ENCODE data around the gene ADAM12. TPM values are rescaled to one million over a fixed set of nuclear protein-coding genes. Genes with fewer than 3 reads are reported as not detected.

The ADAM12 gene
- polyA plus RNA-seq, 1 of the 3 experiments (the other 2 are of a cell fraction): 25.0 TPM

DNA sequence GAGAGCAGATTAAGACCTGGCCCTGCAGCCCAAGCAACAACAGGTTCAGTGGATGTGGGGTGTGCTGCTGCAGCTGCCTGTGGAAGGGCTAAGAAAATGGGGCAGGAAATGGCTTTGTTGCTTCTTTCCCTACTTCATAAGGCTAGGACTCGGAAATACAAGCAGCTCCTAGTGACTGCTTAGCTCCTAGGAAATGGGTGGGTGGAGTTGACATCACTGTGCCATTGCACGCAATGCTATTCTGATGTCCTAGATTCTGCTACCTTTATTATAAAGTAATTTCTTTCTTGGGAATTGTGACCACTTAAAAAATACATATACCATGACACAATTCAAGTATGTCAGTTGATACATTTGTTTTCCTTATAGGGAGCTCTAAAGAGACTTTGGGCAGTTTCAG, 336.1 kb downstream of the ADAM12 start:
- 91% methylated on average over 2 of the region's 2 CpGs for WGBS (ENCODE audit: low lambda C conversion rate)
- Histone ChIP-seq H3K4me3 (ENCODE audit: low read depth in 2 of 2, low read length in 1 of 2) (no peak overlapping the region), H3K36me3 (replicated peaks in 1 of 2; ENCODE audit: control insufficient read depth in 1 of 2, insufficient read depth in 2 of 2, low read length in 1 of 2) (no peaks in the 10 kb centered on the region), H3K27me3 (ENCODE audit: insufficient read depth) (no peaks in the 10 kb centered on the region), H2AFZ (ENCODE audit: low read depth) (no peak overlapping the region), H4K20me1 (ENCODE audit: insufficient read depth) (no peaks in the 10 kb centered on the region), H3K79me2 (ENCODE audit: insufficient read depth) (no peaks in the 10 kb centered on the region), H3K9me3 (no peaks in the 10 kb centered on the region), H3K9me2 (no peaks in the 10 kb centered on the region), H3K9ac (no peak overlapping the region), H3K27ac (ENCODE audit: low read depth in 2 of 2, low read length in 1 of 2) (no peak overlapping the region), H3K4me2 (no peak overlapping the region), H3K4me1 (ENCODE audit: control insufficient read depth in 1 of 2, insufficient read depth in 2 of 2, low read depth in 1 of 2, low read length in 1 of 2) (peaks cover 10 to 13% of the 10 kb centered on the region in 2 experiments; a peak in 3 of 4 replicates), H3F3A (replicated peaks; ENCODE audit: insufficient read depth) (peaks cover 13% of the 10 kb centered on the region)
- ChIA-PET POLR2A (no interaction called here), CTCF (no interaction called here)
- TF ChIP-seq RFX5 (IDR thresholded peaks at IDR 0.05; ENCODE audit: low read length) (no peak), JUND (IDR thresholded peaks at IDR 0.05) (no peak), ELF1 (IDR thresholded peaks at IDR 0.05) (no peak), TCF12 (IDR thresholded peaks at IDR 0.05) (no peak)
- DNase-seq: no peak

DNA sequence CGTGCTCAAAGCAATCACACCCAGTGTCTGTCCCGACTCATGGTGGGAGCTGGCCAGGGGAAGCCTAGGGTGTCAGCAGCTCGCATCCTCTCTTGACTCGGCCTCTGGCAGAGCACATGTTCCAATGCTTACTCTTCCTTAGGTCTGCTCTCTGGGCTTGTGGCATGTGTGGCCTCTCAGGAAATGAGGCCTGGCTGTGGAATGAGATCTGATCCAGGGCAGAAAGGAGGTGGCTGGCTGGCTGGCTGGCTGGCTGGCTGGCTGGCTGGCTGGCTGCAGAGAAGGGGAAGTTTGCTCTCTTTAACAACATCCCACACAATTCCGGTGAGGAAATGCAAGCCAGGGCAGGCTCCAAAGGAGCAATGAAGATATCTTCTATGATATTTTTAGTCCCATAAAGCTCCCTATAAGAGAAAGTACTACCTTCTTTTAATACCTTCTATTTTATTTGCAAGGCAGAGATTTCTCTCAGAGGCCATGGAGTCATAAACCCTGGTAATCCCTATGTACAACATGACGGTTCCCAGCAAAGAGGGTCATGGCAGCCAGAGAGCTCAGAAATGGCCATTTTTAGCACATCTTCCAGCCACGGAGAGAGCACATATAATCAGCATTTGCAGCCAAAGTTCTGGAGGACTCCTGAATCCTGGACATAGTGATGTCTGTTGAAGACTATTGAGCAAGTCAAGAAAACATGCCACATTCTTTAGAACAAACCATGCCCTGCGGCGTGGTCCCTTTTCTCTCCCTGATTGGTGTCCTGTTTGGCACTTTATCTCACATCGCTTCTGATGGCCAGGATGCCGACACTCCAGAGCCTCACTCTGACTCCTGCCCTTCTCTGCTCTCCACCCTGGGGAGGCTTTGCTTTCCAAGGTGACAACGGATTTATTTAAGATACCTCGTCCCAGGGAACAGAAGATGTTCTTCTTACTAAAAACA, 338.2 kb downstream of the ADAM12 start:
- DNase-seq: peak; percentile 56
- peaks cover 10 to 16% of the 10 kb centered on the region in 2 experiments; a peak in 3 of 4 replicates for H3K4me1 ChIP-seq (ENCODE audit: control insufficient read depth in 1 of 2, insufficient read depth in 2 of 2, low read depth in 1 of 2, low read length in 1 of 2)
- no peaks in the 10 kb centered on the region for H3K27me3 ChIP-seq (ENCODE audit: insufficient read depth)
- peak overlapping the region; percentile 38; the same call in 1 of the 2 replicates for H2AFZ ChIP-seq (ENCODE audit: low read depth)
- CTCF ChIA-PET: no interaction called here
- H3K9me2 ChIP-seq: no peaks in the 10 kb centered on the region
- no peaks in the 10 kb centered on the region for H3K79me2 ChIP-seq (ENCODE audit: insufficient read depth)
- H3K9me3 ChIP-seq: no peaks in the 10 kb centered on the region
- H3K9ac ChIP-seq: no peak overlapping the region; the same call in 1 of the 2 replicates
- no peak overlapping the region for H3K4me3 ChIP-seq (ENCODE audit: low read depth in 2 of 2, low read length in 1 of 2)
- WGBS (ENCODE audit: low lambda C conversion rate): 77% methylated on average over 13 of the region's 13 CpGs
- 0 out of 2 replicates have a peak overlapping the region, but pooled peaks have one; percentile 22 for H3K4me2 ChIP-seq
- POLR2A ChIA-PET: no interaction called here
- H3F3A ChIP-seq (replicated peaks; ENCODE audit: insufficient read depth): peaks cover 13% of the 10 kb centered on the region
- H4K20me1 ChIP-seq (ENCODE audit: insufficient read depth): no peaks in the 10 kb centered on the region
- peak overlapping the region; percentile 66 to 92 for H3K27ac ChIP-seq (ENCODE audit: low read depth in 2 of 2, low read length in 1 of 2)
- no peaks in the 10 kb centered on the region for H3K36me3 ChIP-seq (replicated peaks in 1 of 2; ENCODE audit: control insufficient read depth in 1 of 2, insufficient read depth in 2 of 2, low read length in 1 of 2)
- TF ChIP-seq EZH2phosphoT487 (IDR thresholded peaks at IDR 0.05; ENCODE audit: borderline replicate concordance, low read depth) (no peak), GABPA (IDR thresholded peaks at IDR 0.05; ENCODE audit: low read depth) (no peak), FOXM1 (IDR thresholded peaks at IDR 0.05; ENCODE audit: low read depth) (no peak), GATA2 (CRISPR knock-in tag; IDR thresholded peaks at IDR 0.05) (no peak), NFIC (IDR thresholded peaks at IDR 0.05; ENCODE audit: borderline replicate concordance) (peak; percentile 44; the same call in 1 of the 2 replicates), RCOR1 (IDR thresholded peaks at IDR 0.05; ENCODE audit: low read length) (no peak), RFX5 (IDR thresholded peaks at IDR 0.05; ENCODE audit: low read length) (no peak), TCF12 (IDR thresholded peaks at IDR 0.05) (peak; percentile 69), JUND (IDR thresholded peaks at IDR 0.05) (0 out of 2 replicates have a peak, but pooled peaks have one; percentile 13), RAD21 (IDR thresholded peaks at IDR 0.05; ENCODE audit: low read length) (no peak), SMC3 (IDR thresholded peaks at IDR 0.05; ENCODE audit: low read depth, low read length) (no peak), NRF1 (IDR thresholded peaks at IDR 0.05; ENCODE audit: low read depth, low read length) (no peak), MXI1 (IDR thresholded peaks at IDR 0.05; ENCODE audit: low read depth, low read length) (peak; percentile 69), FOXJ3 (CRISPR knock-in tag; IDR thresholded peaks at IDR 0.05) (no peak), SIN3A (IDR thresholded peaks at IDR 0.05; ENCODE audit: borderline replicate concordance, low read depth, low read length) (no peak), MEF2A (IDR thresholded peaks at IDR 0.05; ENCODE audit: borderline replicate concordance, low read depth) (no peak), RXRA (IDR thresholded peaks at IDR 0.05; ENCODE audit: borderline replicate concordance, low read depth) (no peak; the same call in 1 of the 2 replicates)
- TF ChIP-seq, protein P1, sequence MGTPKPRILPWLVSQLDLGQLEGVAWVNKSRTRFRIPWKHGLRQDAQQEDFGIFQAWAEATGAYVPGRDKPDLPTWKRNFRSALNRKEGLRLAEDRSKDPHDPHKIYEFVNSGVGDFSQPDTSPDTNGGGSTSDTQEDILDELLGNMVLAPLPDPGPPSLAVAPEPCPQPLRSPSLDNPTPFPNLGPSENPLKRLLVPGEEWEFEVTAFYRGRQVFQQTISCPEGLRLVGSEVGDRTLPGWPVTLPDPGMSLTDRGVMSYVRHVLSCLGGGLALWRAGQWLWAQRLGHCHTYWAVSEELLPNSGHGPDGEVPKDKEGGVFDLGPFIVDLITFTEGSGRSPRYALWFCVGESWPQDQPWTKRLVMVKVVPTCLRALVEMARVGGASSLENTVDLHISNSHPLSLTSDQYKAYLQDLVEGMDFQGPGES (IDR thresholded peaks at IDR 0.05; ENCODE audit: low read depth, low read length): no peak
- TF ChIP-seq, protein P2, sequence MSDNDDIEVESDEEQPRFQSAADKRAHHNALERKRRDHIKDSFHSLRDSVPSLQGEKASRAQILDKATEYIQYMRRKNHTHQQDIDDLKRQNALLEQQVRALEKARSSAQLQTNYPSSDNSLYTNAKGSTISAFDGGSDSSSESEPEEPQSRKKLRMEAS (IDR thresholded peaks at IDR 0.05; ENCODE audit: low read depth): peak; percentile 97
- TF ChIP-seq, protein P3, sequence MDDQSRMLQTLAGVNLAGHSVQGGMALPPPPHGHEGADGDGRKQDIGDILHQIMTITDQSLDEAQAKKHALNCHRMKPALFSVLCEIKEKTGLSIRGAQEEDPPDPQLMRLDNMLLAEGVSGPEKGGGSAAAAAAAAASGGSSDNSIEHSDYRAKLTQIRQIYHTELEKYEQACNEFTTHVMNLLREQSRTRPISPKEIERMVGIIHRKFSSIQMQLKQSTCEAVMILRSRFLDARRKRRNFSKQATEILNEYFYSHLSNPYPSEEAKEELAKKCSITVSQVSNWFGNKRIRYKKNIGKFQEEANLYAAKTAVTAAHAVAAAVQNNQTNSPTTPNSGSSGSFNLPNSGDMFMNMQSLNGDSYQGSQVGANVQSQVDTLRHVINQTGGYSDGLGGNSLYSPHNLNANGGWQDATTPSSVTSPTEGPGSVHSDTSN (IDR thresholded peaks at IDR 0.05): no peak; the same call in 1 of the 2 replicates
- TF ChIP-seq, protein P4, sequence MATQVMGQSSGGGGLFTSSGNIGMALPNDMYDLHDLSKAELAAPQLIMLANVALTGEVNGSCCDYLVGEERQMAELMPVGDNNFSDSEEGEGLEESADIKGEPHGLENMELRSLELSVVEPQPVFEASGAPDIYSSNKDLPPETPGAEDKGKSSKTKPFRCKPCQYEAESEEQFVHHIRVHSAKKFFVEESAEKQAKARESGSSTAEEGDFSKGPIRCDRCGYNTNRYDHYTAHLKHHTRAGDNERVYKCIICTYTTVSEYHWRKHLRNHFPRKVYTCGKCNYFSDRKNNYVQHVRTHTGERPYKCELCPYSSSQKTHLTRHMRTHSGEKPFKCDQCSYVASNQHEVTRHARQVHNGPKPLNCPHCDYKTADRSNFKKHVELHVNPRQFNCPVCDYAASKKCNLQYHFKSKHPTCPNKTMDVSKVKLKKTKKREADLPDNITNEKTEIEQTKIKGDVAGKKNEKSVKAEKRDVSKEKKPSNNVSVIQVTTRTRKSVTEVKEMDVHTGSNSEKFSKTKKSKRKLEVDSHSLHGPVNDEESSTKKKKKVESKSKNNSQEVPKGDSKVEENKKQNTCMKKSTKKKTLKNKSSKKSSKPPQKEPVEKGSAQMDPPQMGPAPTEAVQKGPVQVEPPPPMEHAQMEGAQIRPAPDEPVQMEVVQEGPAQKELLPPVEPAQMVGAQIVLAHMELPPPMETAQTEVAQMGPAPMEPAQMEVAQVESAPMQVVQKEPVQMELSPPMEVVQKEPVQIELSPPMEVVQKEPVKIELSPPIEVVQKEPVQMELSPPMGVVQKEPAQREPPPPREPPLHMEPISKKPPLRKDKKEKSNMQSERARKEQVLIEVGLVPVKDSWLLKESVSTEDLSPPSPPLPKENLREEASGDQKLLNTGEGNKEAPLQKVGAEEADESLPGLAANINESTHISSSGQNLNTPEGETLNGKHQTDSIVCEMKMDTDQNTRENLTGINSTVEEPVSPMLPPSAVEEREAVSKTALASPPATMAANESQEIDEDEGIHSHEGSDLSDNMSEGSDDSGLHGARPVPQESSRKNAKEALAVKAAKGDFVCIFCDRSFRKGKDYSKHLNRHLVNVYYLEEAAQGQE (IDR thresholded peaks at IDR 0.05; ENCODE audit: low read depth, low read length): 0 out of 2 replicates have a peak, but pooled peaks have one; percentile 14

All from SK-N-SH (cell line).